Measurements from ENCODE around the gene SHC3. TPM values are rescaled to one million over a fixed set of nuclear protein-coding genes. Genes with fewer than 3 reads are reported as not detected.

Gene SHC3
- total and polyA plus RNA-seq, 9 of the 15 experiments (the other 6 are each of a cell fraction or from before 2014, with no cell fraction given): not detected

DNA sequence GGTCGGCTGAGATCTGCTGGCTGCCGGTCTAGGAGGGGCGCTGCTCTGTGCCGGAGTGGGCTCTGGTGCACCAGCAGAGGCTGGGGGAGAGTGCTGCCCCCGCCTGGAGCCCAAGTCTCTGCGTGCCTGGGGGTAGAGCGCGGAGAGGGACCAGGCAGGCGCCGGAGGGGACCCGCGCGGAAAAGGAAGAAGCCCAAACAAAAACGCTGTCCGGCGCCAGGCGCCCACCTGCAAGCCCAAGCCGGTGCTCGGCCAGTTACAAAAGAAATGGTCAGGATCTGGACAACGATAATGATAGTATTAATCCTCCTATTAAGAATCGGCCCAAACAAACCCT is 187.9 kb downstream of the SHC3 start:
- ATAC-seq: no peak
- DNase-seq (ENCODE audit: extremely low read depth in 1 of 4, low spot score in 3 of 4): no peak
- Histone ChIP-seq H4K20me1 (replicated peaks; ENCODE audit: control insufficient read depth, insufficient read depth, low read length) (no peaks in the 10 kb centered on the region), H3K9me1 (ENCODE audit: control insufficient read depth, insufficient read depth, low read length) (no peaks in the 10 kb centered on the region), H2AFZ (ENCODE audit: low read depth, low read length) (no peak overlapping the region), H3K4me3 (no peak overlapping the region), H3K27me3 (ENCODE audit: control insufficient read depth in 2 of 2, insufficient read depth in 2 of 2, low read length in 2 of 2) (peaks cover 0 to 23% of the 10 kb centered on the region in 2 experiments; a peak in 2 of 5 replicates), H3K36me3 (ENCODE audit: control insufficient read depth, insufficient read depth, low read length) (no peaks in the 10 kb centered on the region), H3K9ac (ENCODE audit: insufficient read depth in 1 of 2, low read depth in 2 of 2, low read length in 2 of 2) (no peak overlapping the region), H3K9me3 (replicated peaks; ENCODE audit: control insufficient read depth, insufficient read depth, low read depth, low read length) (no peaks in the 10 kb centered on the region), H3K79me2 (ENCODE audit: control insufficient read depth, insufficient read depth, low read length) (no peaks in the 10 kb centered on the region), H3K4me2 (ENCODE audit: insufficient read depth, low read length) (no peak overlapping the region), H3K4me1 (replicated peaks in 1 of 2; ENCODE audit: control insufficient read depth in 2 of 2, insufficient read depth in 2 of 2, low read length in 2 of 2) (peaks cover 0 to 11% of the 10 kb centered on the region in 2 experiments; a peak in 3 of 5 replicates), H3K27ac (ENCODE audit: extremely low read depth, low read depth, low read length) (no peak overlapping the region)
- in situ Hi-C loops (cut with MboI): no loop called here
- no peak for FAIRE-seq
- ChIA-PET CTCF (ENCODE audit: low intra/inter-chr PET ratio) (no interaction called here), POLR2A (no interaction called here)
- intact Hi-C loops (cut with micrococcal nuclease): loop anchor here (10.0 kb wide), 1 partner anchor 306 kb away; no protein-coding TSS in a partner anchor
- BruUV-seq (replicated peaks): no TSS peak
- 33% methylated on average over 1 of the region's 21 CpGs for WGBS (ENCODE audit: insufficient coverage, low coverage, missing lambda C conversion rate)
- TF ChIP-seq PRMT5 (CRISPR knock-in tag; IDR thresholded peaks at IDR 0.05): no peak
- TF ChIP-seq NR1H2 (CRISPR knock-in tag; IDR thresholded peaks at IDR 0.05): no peak
- TF ChIP-seq CSDE1 (IDR thresholded peaks at IDR 0.05): no peak
- TF ChIP-seq, protein P1, sequence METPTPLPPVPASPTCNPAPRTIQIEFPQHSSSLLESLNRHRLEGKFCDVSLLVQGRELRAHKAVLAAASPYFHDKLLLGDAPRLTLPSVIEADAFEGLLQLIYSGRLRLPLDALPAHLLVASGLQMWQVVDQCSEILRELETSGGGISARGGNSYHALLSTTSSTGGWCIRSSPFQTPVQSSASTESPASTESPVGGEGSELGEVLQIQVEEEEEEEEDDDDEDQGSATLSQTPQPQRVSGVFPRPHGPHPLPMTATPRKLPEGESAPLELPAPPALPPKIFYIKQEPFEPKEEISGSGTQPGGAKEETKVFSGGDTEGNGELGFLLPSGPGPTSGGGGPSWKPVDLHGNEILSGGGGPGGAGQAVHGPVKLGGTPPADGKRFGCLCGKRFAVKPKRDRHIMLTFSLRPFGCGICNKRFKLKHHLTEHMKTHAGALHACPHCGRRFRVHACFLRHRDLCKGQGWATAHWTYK (CRISPR knock-in tag; IDR thresholded peaks at IDR 0.05): no peak
- TF ChIP-seq, protein P2, sequence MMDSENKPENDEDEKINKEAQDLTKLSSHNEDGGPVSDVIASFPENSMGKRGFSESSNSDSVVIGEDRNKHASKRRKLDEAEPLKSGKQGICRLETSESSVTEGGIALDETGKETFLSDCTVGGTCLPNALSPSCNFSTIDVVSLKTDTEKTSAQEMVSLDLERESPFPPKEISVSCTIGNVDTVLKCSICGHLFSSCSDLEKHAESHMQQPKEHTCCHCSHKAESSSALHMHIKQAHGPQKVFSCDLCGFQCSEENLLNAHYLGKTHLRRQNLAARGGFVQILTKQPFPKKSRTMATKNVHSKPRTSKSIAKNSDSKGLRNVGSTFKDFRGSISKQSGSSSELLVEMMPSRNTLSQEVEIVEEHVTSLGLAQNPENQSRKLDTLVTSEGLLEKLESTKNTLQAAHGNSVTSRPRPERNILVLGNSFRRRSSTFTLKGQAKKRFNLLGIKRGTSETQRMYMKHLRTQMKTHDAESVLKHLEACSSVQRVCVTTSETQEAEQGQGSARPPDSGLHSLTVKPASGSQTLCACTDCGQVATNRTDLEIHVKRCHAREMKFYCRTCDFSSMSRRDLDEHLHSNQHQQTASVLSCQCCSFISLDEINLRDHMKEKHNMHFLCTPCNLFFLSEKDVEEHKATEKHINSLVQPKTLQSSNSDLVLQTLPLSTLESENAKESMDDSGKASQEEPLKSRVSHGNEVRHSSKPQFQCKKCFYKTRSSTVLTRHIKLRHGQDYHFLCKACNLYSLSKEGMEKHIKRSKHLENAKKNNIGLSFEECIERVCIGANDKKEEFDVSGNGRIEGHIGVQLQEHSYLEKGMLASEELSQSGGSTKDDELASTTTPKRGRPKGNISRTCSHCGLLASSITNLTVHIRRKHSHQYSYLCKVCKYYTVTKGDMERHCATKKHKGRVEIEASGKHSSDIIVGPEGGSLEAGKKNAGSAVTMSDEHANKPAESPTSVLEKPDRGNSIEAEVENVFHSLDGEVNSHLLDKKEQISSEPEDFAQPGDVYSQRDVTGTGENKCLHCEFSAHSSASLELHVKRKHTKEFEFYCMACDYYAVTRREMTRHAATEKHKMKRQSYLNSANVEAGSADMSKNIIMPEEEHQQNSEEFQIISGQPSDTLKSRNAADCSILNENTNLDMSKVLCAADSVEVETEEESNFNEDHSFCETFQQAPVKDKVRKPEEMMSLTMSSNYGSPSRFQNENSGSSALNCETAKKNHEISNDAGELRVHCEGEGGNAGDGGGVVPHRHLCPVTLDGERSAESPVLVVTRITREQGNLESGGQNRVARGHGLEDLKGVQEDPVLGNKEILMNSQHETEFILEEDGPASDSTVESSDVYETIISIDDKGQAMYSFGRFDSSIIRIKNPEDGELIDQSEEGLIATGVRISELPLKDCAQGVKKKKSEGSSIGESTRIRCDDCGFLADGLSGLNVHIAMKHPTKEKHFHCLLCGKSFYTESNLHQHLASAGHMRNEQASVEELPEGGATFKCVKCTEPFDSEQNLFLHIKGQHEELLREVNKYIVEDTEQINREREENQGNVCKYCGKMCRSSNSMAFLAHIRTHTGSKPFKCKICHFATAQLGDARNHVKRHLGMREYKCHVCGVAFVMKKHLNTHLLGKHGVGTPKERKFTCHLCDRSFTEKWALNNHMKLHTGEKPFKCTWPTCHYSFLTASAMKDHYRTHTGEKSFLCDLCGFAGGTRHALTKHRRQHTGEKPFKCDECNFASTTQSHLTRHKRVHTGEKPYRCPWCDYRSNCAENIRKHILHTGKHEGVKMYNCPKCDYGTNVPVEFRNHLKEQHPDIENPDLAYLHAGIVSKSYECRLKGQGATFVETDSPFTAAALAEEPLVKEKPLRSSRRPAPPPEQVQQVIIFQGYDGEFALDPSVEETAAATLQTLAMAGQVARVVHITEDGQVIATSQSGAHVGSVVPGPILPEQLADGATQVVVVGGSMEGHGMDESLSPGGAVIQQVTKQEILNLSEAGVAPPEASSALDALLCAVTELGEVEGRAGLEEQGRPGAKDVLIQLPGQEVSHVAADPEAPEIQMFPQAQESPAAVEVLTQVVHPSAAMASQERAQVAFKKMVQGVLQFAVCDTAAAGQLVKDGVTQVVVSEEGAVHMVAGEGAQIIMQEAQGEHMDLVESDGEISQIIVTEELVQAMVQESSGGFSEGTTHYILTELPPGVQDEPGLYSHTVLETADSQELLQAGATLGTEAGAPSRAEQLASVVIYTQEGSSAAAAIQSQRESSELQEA (IDR thresholded peaks at IDR 0.05; ENCODE audit: low read depth): no peak
- no peak for TF ChIP-seq FOS (IDR thresholded peaks at IDR 0.05; ENCODE audit: extremely low read depth, insufficient read length)
